Duodenal mucosa (tissue), 2 donors: ENCODE results near the gene ADAMTS17.

Source experiments
- H3K27ac ChIP-seq: one replicate; pipeline ENCODE4 v1.7.0; 2013; ENCODE audit warnings: low read depth, low read length
- H3K27me3 ChIP-seq, 2 donors: one replicate each; pipeline ENCODE4 v1.7.0; 2013; ENCODE audit warnings: low read length in 2 of 2, control low read depth in 1 of 2; ENCODE audit not compliant: insufficient read depth in 2 of 2, control insufficient read depth in 1 of 2
- H3K36me3 ChIP-seq, 2 donors: one replicate each; pipeline ENCODE4 v1.7.0; 2013; ENCODE audit warnings: low read length in 2 of 2, control low read depth in 1 of 2; ENCODE audit not compliant: insufficient read depth in 2 of 2, control insufficient read depth in 1 of 2
- H3K4me1 ChIP-seq, 2 donors: one replicate each; pipeline ENCODE4 v1.7.0; 2013; ENCODE audit warnings: low read length in 2 of 2, control low read depth in 1 of 2; ENCODE audit not compliant: insufficient read depth in 2 of 2, control insufficient read depth in 1 of 2
- H3K4me3 ChIP-seq, 2 donors: one replicate each; pipeline ENCODE4 v1.7.0; 2013; ENCODE audit warnings: low read length in 2 of 2, low read depth in 1 of 2
- H3K9ac ChIP-seq, 2 donors: one replicate each; pipeline ENCODE4 v1.7.0; 2013; ENCODE audit warnings: low read length in 2 of 2, low read depth in 1 of 2
- H3K9me3 ChIP-seq, 2 donors: one replicate each; pipeline ENCODE4 v1.7.0; 2013; ENCODE audit warnings: low read length in 2 of 2, control low read depth in 1 of 2; ENCODE audit not compliant: control insufficient read depth in 1 of 2

Gene ADAMTS17

DNA sequence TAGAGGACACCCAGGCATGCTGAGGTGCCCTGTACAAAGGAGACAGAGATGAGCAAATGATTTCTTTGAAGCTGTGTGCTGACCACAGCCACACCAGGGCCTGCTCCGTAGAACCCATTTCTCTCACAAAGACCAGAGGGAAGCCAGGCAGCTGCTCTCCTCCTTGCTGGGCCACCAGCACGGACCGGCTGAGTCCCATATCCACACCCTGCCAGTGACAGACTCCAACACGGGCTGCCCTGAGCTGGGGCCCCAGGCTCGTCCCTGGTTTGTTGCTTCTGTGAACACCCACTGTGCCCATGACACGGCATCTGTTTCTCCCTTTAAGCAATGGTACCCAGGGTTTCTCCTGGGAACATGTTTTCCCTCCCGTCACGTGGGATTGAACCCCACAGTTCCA, 284.5 kb downstream of the ADAMTS17 start:
- Histone ChIP-seq H3K27me3 (no peaks in the 10 kb centered on the region), H3K27ac (no peak overlapping the region), H3K36me3 (no peaks in the 10 kb centered on the region), H3K4me3 (no peak overlapping the region), H3K9ac (no peak overlapping the region), H3K4me1 (no peaks in the 10 kb centered on the region), H3K9me3 (no peaks in the 10 kb centered on the region)

DNA sequence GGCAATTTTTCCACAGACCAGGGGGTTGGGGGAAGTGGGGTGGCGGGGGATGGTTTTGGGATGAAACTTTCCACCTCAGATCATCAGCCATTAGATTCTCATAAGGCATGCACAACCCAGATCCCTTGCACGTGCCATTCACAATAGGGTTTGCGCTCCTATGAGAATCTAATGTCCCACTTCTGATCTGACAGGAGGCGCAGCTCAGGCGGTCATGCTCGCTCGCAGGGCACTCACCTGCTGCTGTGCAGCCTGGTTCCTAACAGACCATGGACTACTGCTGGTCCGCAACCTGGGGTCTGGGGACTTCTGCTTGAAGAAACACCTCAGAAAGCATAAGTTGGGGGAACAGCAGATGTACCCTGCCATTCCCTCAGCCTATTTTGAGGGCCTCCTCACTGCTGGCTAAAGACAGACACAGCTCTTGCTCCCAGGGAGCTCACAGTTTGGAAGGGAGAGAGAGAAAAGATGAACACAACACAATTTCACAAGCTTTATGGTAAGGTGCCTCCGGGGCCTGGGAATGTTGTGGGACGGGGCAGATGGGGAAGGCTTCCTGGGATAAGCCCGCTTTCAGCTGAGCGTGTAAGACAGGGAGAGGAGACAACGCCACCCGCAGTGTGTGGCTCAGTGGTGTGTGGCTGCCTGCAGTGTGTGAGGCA, 285.2 kb downstream of the ADAMTS17 start:
- Histone ChIP-seq H3K36me3 (no peaks in the 10 kb centered on the region), H3K27ac (no peak overlapping the region)

DNA sequence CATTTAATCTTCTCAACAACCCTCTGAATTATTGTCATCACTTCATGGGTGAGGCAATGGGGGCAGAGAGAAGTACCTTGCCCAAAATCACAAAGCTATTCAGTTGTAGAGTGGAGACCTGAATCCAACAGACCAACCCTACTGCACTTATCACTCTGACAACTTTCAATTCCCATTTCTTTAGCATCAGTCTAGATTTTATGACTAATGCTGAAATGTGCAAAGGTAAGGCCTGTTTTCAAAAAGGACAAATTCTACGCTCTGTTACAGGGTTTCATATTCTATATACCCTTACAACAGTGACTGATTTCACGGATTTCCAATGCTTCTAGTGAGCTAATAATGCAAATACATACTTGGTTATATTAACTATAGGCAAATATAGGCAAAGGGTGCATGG, 286.0 kb downstream of the ADAMTS17 start:
- no peak overlapping the region for H3K9ac ChIP-seq
- no peaks in the 10 kb centered on the region for H3K36me3 ChIP-seq

More for the DNA sequence above, 285.2 kb downstream of the ADAMTS17 start:
- Histone ChIP-seq H3K9ac (no peak overlapping the region), H3K9me3 (no peaks in the 10 kb centered on the region), H3K4me3 (no peak overlapping the region), H3K4me1 (no peaks in the 10 kb centered on the region), H3K27me3 (no peaks in the 10 kb centered on the region)

DNA sequence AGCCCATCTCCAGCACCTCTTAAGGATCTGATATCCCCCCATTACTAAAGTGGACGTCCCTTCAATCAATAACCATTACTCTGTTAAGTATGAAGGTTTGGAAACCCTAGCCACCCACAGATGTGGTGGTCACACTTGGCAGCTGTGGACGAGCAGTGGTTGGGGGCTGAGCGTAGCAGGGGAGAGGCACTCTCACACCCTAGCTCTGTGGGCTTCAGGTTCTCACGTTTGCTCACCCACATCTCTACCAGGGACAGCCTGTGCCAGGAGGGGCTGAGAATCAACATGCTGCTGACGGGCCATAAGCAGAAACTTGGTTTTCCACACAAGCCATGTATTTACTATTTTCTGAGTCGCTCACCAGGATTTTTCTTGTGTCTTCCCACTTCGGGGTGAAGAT, 287.2 kb downstream of the ADAMTS17 start:
- Histone ChIP-seq H3K9me3 (no peaks in the 10 kb centered on the region), H3K9ac (no peak overlapping the region), H3K4me3 (no peak overlapping the region), H3K27me3 (no peaks in the 10 kb centered on the region), H3K36me3 (no peaks in the 10 kb centered on the region), H3K27ac (no peak overlapping the region), H3K4me1 (no peaks in the 10 kb centered on the region)

More for the DNA sequence above, 286.0 kb downstream of the ADAMTS17 start:
- Histone ChIP-seq H3K27me3 (no peaks in the 10 kb centered on the region), H3K27ac (no peak overlapping the region), H3K4me1 (no peaks in the 10 kb centered on the region), H3K9me3 (no peaks in the 10 kb centered on the region), H3K4me3 (no peak overlapping the region)

DNA sequence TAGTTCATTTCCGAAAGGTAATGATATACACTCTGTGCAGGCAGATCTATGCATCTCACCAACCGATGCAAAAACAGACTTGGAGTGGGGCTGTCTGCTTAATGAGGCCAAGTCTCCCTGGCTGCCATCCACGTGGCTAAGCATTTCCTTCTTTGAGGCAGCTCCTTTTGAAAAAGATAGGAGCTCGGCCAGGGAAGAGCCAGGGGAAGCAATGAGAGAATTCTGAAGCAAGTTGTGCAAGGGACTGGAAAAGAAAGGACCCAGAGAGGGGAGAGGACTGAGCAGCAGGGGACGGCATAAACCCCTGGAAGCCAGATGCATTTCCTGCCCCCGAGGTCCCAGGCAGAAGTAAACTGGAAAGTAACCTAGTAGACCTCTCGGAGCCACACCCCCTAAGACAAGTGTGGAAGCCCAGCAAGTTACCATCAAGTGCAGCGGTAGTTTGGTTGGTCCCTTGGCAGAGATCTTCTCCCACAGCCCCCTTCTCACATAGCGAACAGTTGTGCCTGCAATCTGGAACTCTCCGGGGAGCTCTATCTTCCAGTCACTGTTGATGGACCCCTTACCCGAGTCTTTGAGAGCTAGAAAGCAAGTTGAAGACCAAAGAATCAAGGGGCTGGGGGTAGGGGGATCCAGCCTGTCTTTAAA, 288.2 kb downstream of the ADAMTS17 start:
- Histone ChIP-seq H3K4me1 (no peaks in the 10 kb centered on the region), H3K27me3 (no peaks in the 10 kb centered on the region), H3K36me3 (no peaks in the 10 kb centered on the region), H3K4me3 (no peak overlapping the region), H3K27ac (no peak overlapping the region), H3K9ac (no peak overlapping the region), H3K9me3 (no peaks in the 10 kb centered on the region)

DNA sequence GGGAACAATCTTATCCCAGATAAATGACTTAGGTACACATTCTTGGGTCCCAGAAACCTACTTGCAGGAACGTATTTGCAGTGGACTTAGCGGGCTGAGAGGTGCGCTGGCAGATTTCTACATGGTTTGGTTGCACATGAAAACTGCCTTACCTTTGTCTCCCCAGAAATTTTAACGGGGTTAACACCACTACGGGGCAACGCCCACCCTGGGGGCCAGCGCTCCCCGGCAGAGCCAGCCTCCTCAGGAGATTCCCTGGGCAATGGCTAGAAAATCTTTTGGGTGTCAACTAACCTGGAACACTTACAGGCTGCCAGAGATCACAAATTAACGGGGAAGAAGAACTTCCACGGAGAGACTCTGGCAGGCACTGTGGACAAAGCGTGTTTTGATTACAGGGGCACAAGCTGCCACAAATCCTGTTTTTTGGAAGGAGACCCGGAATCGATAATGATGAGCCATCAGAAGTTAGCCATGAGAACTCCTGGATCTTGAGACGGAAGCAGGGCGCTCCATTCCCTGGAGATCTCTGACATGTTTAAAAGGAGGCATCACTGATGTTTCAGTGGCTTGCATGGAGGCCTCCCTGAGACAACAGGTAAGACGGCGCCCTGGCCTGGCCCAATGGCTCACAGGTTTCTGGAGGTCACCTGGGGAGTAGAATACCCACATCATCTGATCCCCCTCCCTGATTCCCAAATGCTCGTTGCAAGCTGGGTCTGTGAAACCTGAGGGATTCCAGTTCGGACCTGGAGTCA, 288.9 kb downstream of the ADAMTS17 start:
- Histone ChIP-seq H3K27me3 (no peaks in the 10 kb centered on the region), H3K9me3 (no peaks in the 10 kb centered on the region), H3K4me1 (no peaks in the 10 kb centered on the region), H3K27ac (no peak overlapping the region), H3K36me3 (no peaks in the 10 kb centered on the region), H3K4me3 (no peak overlapping the region), H3K9ac (no peak overlapping the region)

DNA sequence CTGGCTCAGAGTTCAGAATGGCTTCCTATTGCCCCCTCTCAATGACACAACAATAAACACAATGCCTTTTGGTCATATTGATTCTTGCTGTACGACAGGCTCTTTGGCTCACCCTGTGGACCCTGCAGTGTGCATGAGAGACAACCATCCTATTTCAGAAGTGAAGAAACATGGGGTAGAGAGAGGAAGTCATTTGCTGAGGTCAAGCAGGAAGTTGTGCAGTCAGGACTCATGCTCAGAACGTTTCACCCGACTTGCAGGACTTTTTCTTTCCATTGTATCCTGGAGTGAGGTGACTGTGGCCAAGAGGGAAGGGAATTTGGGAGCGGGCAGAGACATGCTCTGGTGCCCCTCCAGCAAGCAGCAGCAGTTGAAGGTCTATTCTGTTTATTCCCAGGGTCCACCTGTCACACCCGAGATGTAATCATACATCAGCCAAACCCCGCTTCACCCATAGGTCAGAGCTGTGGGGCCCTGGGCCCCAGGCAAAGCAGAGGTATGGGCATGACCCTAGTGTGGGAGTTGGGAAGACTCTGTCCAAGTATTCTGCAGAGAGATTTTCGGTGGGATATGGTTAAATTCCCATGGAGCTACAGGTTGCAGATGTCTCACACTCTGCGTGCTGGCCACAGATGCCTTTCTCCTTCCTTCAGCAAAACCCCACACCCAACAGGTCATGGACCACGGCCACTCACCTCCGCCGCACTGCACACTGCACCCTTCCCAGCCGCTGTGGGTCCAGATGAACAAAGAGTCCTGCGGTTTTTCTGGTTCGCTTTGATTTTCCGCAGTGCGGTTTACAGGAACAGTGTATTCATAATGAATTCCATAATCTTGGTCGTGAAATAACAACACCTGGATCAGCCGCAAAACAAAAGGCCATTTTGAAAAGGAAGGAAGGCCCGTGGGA, 290.6 kb downstream of the ADAMTS17 start:
- Histone ChIP-seq H3K27ac (no peak overlapping the region), H3K36me3 (no peaks in the 10 kb centered on the region), H3K9me3 (no peaks in the 10 kb centered on the region), H3K4me1 (no peaks in the 10 kb centered on the region), H3K9ac (no peak overlapping the region), H3K27me3 (no peaks in the 10 kb centered on the region), H3K4me3 (no peak overlapping the region)

DNA sequence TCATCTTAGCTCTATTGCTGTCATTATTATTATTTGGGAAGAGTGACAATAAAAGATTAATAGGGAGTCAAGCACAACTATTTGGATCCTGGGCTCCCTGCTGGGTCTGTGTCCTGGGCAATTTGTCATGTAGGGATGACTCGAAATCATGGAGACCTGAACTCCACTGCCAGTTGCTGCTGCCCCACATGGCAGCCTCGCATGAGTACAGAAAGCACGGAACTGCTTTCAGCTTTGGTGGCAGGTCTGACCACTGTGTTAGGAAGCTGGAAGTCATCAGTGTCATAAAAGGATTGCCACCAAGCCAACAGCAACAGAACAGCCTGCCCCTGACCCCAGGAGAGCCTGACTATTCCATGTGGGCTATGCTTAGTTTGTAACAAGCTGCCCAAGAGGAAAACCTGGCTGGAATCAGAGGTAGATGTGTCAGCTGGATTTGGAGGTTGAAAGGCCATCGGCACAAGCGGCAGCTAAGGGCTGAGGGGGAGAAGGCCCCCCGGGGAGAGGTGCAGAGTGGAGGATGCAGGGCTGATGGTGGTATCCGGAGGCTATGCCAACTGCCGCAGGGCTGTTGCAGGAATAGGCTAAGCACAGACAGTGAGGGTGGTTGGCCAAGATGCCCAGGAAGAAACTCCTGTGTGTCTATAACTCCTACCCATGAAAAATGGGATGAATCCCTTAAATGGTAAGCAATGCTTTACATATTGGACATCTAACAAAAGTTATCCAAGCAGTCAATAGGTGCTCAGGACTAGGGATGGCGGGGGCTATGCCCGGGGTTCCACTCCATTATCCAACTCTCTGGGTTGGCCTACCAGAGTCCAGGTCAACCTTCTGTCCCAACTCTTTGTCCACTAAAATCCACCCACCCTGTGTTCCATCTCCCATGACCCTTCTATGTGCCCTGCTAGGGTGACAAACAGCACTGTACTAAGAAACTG, 291.6 kb downstream of the ADAMTS17 start:
- Histone ChIP-seq H3K9ac (no peak overlapping the region), H3K27me3 (no peaks in the 10 kb centered on the region), H3K4me1 (no peaks in the 10 kb centered on the region), H3K9me3 (no peaks in the 10 kb centered on the region), H3K4me3 (no peak overlapping the region), H3K27ac (no peak overlapping the region), H3K36me3 (no peaks in the 10 kb centered on the region)

DNA sequence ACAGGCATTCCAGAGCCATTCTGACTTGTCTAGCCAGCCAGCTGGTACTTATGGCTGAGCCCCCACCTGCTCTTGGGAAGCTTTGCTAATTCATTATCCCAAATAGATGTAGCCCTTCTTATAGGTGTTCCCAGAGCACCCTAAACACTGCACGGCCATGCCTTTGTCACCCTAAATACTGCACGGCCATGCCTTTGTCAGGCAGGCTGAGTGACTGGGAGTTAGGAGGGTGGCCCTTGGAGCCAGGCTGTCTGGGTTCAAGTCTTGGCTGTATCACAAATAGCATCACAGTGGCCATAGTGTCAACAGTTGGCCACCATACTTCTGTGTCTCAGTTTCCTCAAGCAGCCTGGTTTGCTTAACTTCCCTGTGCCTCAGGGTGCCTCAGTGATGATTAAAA, 292.3 kb downstream of the ADAMTS17 start:
- no peak overlapping the region for H3K27ac ChIP-seq
- H3K27me3 ChIP-seq, result no peaks in the 10 kb centered on the region
- H3K4me3 ChIP-seq, result no peak overlapping the region
- no peak overlapping the region for H3K9ac ChIP-seq
- H3K4me1 ChIP-seq, result no peaks in the 10 kb centered on the region
- no peaks in the 10 kb centered on the region for H3K9me3 ChIP-seq
- H3K36me3 ChIP-seq, result no peaks in the 10 kb centered on the region
